ENCODE data around the gene ADAMTS16.

The ADAMTS16 gene

DNA sequence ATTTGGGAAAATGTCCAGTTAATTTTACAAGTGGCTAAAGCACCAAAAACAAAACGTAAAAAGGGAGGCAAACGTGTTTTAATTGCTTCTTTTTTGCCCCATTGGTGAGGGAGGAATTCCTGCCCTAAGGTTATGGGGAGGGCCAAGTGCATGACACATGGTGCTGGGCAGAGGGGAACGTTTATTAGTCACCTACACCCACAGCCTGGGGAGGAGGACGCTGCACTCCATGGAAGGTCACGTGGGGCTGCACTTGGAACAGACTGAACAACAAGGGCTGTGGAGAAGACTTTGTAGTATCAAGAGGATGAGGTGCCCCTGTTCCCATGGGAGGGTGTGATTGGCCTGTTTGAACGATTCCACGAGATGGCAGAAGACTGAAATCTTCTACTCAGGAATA, 13.7 kb upstream of the ADAMTS16 start:
- ATAC-seq, result no peak
- TF ChIP-seq TCF4 (CRISPR knock-in tag; IDR thresholded peaks at IDR 0.05; ENCODE audit: borderline replicate concordance), result no peak
- no peak for TF ChIP-seq TOX (CRISPR knock-in tag; IDR thresholded peaks at IDR 0.05; ENCODE audit: borderline replicate concordance)
- TF ChIP-seq CREB5 (CRISPR knock-in tag; IDR thresholded peaks at IDR 0.05; ENCODE audit: low read depth), result no peak
- TF ChIP-seq ZFP30 (CRISPR knock-in tag; IDR thresholded peaks at IDR 0.05), result no peak
- TF ChIP-seq ZNF8 (CRISPR knock-in tag; IDR thresholded peaks at IDR 0.05), result no peak
- no peak for TF ChIP-seq BACH2 (CRISPR knock-in tag; IDR thresholded peaks at IDR 0.05; ENCODE audit: borderline replicate concordance)
- no peak for TF ChIP-seq ZNF70 (CRISPR knock-in tag; IDR thresholded peaks at IDR 0.05)
- no peak for TF ChIP-seq PATZ1 (CRISPR knock-in tag; IDR thresholded peaks at IDR 0.05; ENCODE audit: borderline replicate concordance)
- TF ChIP-seq RARB (CRISPR knock-in tag; IDR thresholded peaks at IDR 0.05), result no peak
- TF ChIP-seq, protein P1, sequence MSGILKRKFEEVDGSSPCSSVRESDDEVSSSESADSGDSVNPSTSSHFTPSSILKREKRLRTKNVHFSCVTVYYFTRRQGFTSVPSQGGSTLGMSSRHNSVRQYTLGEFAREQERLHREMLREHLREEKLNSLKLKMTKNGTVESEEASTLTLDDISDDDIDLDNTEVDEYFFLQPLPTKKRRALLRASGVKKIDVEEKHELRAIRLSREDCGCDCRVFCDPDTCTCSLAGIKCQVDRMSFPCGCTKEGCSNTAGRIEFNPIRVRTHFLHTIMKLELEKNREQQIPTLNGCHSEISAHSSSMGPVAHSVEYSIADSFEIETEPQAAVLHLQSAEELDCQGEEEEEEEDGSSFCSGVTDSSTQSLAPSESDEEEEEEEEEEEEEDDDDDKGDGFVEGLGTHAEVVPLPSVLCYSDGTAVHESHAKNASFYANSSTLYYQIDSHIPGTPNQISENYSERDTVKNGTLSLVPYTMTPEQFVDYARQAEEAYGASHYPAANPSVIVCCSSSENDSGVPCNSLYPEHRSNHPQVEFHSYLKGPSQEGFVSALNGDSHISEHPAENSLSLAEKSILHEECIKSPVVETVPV (CRISPR knock-in tag; IDR thresholded peaks at IDR 0.05), result no peak
- TF ChIP-seq PPARA (CRISPR knock-in tag; IDR thresholded peaks at IDR 0.05; ENCODE audit: borderline replicate concordance), result no peak
- TF ChIP-seq ARNTL (CRISPR knock-in tag; IDR thresholded peaks at IDR 0.05; ENCODE audit: borderline replicate concordance, low read depth), result no peak
- TF ChIP-seq, protein P2, sequence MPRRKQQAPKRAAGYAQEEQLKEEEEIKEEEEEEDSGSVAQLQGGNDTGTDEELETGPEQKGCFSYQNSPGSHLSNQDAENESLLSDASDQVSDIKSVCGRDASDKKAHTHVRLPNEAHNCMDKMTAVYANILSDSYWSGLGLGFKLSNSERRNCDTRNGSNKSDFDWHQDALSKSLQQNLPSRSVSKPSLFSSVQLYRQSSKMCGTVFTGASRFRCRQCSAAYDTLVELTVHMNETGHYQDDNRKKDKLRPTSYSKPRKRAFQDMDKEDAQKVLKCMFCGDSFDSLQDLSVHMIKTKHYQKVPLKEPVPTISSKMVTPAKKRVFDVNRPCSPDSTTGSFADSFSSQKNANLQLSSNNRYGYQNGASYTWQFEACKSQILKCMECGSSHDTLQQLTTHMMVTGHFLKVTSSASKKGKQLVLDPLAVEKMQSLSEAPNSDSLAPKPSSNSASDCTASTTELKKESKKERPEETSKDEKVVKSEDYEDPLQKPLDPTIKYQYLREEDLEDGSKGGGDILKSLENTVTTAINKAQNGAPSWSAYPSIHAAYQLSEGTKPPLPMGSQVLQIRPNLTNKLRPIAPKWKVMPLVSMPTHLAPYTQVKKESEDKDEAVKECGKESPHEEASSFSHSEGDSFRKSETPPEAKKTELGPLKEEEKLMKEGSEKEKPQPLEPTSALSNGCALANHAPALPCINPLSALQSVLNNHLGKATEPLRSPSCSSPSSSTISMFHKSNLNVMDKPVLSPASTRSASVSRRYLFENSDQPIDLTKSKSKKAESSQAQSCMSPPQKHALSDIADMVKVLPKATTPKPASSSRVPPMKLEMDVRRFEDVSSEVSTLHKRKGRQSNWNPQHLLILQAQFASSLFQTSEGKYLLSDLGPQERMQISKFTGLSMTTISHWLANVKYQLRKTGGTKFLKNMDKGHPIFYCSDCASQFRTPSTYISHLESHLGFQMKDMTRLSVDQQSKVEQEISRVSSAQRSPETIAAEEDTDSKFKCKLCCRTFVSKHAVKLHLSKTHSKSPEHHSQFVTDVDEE (CRISPR knock-in tag; IDR thresholded peaks at IDR 0.05), result no peak
- TF ChIP-seq, protein P3, sequence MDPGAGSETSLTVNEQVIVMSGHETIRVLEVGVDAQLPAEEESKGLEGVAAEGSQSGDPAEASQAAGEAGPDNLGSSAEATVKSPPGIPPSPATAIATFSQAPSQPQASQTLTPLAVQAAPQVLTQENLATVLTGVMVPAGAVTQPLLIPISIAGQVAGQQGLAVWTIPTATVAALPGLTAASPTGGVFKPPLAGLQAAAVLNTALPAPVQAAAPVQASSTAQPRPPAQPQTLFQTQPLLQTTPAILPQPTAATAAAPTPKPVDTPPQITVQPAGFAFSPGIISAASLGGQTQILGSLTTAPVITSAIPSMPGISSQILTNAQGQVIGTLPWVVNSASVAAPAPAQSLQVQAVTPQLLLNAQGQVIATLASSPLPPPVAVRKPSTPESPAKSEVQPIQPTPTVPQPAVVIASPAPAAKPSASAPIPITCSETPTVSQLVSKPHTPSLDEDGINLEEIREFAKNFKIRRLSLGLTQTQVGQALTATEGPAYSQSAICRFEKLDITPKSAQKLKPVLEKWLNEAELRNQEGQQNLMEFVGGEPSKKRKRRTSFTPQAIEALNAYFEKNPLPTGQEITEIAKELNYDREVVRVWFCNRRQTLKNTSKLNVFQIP (CRISPR knock-in tag; IDR thresholded peaks at IDR 0.05; ENCODE audit: borderline replicate concordance, low read depth), result no peak

GRCh38 chr5:5128766-5129165, 11.4 kb upstream of the ADAMTS16 start:
- TF ChIP-seq PPARA (CRISPR knock-in tag; IDR thresholded peaks at IDR 0.05; ENCODE audit: borderline replicate concordance), result no peak
- ATAC-seq, result no peak

DNA sequence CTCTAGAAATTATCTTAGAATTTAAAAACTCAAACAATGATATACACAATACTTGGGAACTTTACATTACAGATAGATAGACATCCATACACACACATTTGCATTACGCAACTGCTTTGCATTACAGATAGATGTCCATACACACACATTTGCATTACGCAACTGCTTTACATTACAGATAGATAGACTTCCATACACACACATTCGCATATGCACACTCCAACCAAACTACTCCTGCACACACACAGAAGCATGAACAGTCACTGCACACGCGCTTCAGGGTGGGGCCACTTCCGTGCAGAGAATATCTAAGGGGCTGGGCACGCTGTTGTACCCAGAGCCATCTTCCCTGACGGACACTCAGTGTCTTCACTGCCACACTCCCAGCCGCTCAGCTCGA, 7.9 kb upstream of the ADAMTS16 start:
- TF ChIP-seq SNAI2 (CRISPR knock-in tag; IDR thresholded peaks at IDR 0.05), result no peak
- ATAC-seq, result no peak

GRCh38 chr5:5132693-5133295, 7.3 kb upstream of the ADAMTS16 start:
- ATAC-seq, result no peak
- TF ChIP-seq BACH2 (CRISPR knock-in tag; IDR thresholded peaks at IDR 0.05; ENCODE audit: borderline replicate concordance) (no peak), SNAI2 (CRISPR knock-in tag; IDR thresholded peaks at IDR 0.05) (no peak), ZNF70 (CRISPR knock-in tag; IDR thresholded peaks at IDR 0.05) (no peak), ARNTL (CRISPR knock-in tag; IDR thresholded peaks at IDR 0.05; ENCODE audit: borderline replicate concordance, low read depth) (no peak), TOX (CRISPR knock-in tag; IDR thresholded peaks at IDR 0.05; ENCODE audit: borderline replicate concordance) (no peak), GLIS3 (CRISPR knock-in tag; IDR thresholded peaks at IDR 0.05) (no peak), ZNF8 (CRISPR knock-in tag; IDR thresholded peaks at IDR 0.05) (no peak), PPARA (CRISPR knock-in tag; IDR thresholded peaks at IDR 0.05; ENCODE audit: borderline replicate concordance) (no peak), OSR1 (CRISPR knock-in tag; IDR thresholded peaks at IDR 0.05) (no peak), ZNF565 (CRISPR knock-in tag; conservative IDR thresholded peaks at IDR 0.05; ENCODE audit: low read depth) (no peak), ESRRG (CRISPR knock-in tag; IDR thresholded peaks at IDR 0.05) (no peak), ZC3H10 (CRISPR knock-in tag; IDR thresholded peaks at IDR 0.05) (no peak)
- TF ChIP-seq, protein P1 (CRISPR knock-in tag; IDR thresholded peaks at IDR 0.05), result no peak

All from SK-N-SH treated with all-trans-retinoic acid at 6 μM for 48 hours (cell line).